Measurements from ENCODE around the gene FGA.

Gene FGA

DNA sequence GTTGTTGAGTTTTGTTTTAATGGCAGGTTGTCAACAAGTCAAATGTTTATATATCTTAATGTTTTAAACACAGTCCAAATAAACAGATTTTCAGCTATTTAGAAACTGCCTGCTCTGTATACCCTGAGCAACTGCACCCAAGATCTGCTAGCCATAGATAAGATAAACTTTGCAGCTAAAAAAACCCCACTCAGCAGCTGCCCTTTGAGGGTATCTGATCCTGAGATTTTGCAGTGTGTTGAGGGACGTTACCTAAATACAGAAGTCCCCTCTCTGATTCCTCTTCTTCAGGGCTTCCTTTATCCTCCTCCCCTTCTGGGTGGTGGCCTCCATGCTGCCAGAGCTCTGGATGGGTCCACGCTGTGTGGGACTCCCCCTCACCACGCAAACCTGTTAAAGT lies 32.9 kb upstream of the FGA start:
- TF ChIP-seq, protein P1, sequence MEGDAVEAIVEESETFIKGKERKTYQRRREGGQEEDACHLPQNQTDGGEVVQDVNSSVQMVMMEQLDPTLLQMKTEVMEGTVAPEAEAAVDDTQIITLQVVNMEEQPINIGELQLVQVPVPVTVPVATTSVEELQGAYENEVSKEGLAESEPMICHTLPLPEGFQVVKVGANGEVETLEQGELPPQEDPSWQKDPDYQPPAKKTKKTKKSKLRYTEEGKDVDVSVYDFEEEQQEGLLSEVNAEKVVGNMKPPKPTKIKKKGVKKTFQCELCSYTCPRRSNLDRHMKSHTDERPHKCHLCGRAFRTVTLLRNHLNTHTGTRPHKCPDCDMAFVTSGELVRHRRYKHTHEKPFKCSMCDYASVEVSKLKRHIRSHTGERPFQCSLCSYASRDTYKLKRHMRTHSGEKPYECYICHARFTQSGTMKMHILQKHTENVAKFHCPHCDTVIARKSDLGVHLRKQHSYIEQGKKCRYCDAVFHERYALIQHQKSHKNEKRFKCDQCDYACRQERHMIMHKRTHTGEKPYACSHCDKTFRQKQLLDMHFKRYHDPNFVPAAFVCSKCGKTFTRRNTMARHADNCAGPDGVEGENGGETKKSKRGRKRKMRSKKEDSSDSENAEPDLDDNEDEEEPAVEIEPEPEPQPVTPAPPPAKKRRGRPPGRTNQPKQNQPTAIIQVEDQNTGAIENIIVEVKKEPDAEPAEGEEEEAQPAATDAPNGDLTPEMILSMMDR (conservative IDR thresholded peaks at IDR 0.05; ENCODE audit: low read depth, low read length), result no peak
- DNase-seq (ENCODE audit: low read depth), result no peak
- no peak overlapping the region for H3K4me3 ChIP-seq (ENCODE audit: low read length)

DNA sequence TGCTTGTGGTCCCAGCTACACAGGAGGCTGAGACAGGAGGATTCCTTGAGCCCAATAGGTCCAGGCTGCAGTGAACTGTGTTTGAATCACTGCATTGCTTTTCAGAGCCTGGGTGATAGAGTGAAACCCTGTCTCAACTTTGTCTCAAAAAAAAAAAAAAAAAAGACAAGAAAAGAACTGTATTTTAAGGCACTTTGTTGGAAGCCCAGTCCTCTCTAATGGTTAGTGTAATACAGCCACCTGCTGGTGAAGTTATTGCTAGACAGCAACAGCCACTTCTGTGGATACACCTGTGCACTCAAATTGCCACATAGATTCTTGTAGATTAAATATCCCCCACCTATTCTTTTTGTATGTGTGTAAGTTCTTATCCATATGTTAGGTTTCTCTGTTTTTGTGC lies 32.1 kb upstream of the FGA start:
- H3K4me3 ChIP-seq (ENCODE audit: low read length), result no peak overlapping the region
- DNase-seq (ENCODE audit: low read depth), result peak; percentile 28
- TF ChIP-seq, protein P1 (conservative IDR thresholded peaks at IDR 0.05; ENCODE audit: low read depth, low read length), result peak; percentile 74

DNA sequence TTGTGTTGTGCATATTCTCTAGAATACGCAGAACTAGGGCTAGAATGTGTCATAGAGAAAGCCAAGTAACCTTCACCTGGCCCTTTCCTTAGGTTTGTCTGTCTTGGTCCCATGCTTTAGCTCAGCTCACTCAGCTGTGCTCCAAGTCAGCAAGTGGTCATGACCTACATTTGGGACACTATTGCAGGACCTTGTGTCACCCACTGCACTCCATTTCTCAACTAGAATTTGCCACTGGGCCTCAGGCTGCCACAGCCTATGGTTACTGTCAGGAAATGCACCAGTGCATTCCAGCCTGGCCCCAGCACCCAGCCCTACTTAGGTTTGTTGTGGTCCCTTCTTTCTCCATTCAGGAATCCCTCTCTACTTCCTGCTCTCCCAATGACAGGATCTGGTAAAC lies 29.6 kb upstream of the FGA start:
- H3K4me3 ChIP-seq (ENCODE audit: low read length), result no peak overlapping the region
- no peak for DNase-seq (ENCODE audit: low read depth)
- TF ChIP-seq, protein P1 (conservative IDR thresholded peaks at IDR 0.05; ENCODE audit: low read depth, low read length), result no peak

DNA sequence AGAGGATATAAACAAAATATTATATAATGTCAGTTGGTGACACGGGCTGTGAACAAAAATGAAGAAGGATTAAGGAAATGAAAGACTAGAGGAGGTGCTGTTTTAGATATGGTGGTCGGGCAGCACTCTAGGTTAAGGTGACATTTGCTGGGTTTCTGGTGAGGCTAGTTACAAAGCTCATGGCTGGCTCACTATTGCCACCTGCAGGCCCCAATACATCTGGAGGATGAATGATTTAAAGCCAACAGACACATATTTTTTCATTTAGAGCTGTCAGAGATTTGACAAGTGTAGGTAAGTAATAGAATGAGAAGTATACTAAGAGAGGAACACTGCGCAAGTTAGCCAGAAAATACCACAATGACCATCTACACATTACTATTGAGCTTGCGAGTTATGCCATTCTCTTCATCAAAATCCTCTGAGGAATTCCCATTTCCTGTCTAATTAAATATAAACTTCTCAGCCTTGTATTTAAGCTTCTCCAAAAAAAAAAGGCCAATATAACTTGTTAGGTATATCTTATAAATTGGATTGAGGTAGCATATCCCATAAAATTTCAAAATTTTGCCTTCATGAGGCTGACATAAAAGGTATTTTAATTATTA lies 28.3 kb upstream of the FGA start:
- H3K4me3 ChIP-seq (ENCODE audit: low read length), result no peak overlapping the region
- TF ChIP-seq, protein P1 (conservative IDR thresholded peaks at IDR 0.05; ENCODE audit: low read depth, low read length), result peak; percentile 84
- DNase-seq (ENCODE audit: low read depth), result no peak

DNA sequence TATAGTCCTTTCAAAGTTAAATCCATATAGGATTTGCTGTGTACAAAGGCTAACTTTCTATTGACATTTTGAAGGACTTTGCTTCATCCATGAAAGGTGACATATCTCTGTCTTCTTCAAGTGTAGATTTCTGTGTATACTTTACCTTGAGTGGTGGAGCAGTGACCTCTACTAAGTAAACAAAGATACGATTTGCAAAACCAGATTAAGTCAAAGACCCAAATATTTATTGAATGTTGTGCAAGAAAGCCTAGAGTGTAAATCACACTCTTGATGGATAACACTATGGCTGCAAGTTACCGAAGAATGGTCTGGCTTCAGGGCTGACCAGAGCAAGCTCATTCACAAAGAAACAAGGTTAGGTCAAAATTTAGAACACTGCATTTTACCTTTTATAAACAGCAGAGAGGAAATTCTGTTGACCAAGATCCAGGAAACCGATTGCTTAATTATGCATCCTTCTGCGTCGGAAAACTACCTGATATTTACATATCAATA lies 27.3 kb upstream of the FGA start:
- no peak overlapping the region for H3K4me3 ChIP-seq (ENCODE audit: low read length)
- no peak for DNase-seq (ENCODE audit: low read depth)
- TF ChIP-seq, protein P1 (conservative IDR thresholded peaks at IDR 0.05; ENCODE audit: low read depth, low read length), result no peak

DNA sequence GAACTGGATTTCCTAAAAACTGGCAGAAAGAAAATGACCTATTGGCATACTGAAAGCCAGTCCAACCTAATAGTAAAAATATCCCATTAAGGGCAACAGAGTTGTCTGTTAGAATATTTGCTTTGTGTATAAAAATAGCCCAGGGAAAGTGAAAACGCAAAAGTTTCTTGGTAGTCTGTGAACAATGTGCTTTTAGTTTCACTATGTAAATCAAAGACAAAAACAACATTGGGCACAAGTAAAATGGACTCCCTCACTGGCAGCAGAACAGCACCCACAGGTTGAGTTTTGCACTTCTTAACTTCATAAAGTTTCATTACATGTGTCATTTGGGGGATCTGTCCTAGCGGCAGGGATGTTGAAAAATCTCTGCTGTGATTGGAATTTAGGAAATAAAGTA lies 26.2 kb upstream of the FGA start:
- TF ChIP-seq, protein P1 (conservative IDR thresholded peaks at IDR 0.05; ENCODE audit: low read depth, low read length), result no peak
- DNase-seq (ENCODE audit: low read depth), result no peak
- no peak overlapping the region for H3K4me3 ChIP-seq (ENCODE audit: low read length)

DNA sequence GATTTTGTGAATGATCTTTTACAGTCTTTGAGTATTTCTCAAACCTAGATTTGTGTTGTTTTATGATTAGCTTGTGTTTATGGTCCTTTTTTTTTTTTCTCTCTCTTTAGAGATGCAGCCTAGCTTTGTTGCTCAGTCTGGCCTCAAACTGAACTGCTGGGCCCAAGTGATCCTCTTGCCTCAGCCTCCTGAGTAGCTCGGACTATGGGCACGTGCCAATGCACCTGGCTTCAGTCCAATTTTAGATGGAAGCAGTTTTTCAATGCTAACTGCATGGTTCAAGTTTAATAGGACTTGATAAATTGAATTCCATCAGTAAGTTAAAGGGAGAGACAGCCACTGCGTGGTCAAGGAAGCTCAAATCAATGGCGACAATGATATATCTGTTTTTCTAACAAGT lies 25.7 kb upstream of the FGA start:
- TF ChIP-seq, protein P1 (conservative IDR thresholded peaks at IDR 0.05; ENCODE audit: low read depth, low read length), result no peak
- no peak overlapping the region for H3K4me3 ChIP-seq (ENCODE audit: low read length)
- no peak for DNase-seq (ENCODE audit: low read depth)
